ENCODE results near the gene TGFBR3L.

DNA sequence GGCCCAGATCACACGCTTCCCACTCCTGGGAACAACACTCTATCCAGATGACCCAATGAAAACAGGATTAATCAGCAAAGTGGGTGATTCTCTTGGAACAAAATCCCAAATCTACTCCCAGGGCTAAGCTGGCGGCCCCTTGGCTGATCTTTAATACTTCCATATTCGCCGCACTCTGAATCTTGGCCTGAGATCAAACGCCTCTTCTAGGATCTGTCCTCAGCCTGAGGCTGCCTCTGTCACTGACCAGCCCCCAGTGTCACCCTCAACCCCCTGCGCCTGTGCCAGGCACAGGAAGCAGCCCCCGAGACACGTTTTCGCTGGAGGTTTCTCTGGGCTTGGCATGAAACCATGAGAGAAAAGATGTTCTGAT is 13.7 kb downstream of the TGFBR3L start:
- no peak for TF ChIP-seq POLR2AphosphoS5 (IDR thresholded peaks at IDR 0.05)
- TF ChIP-seq POLR2A (IDR thresholded peaks at IDR 0.05; ENCODE audit: low read depth) = no peak
- TF ChIP-seq, protein P1, sequence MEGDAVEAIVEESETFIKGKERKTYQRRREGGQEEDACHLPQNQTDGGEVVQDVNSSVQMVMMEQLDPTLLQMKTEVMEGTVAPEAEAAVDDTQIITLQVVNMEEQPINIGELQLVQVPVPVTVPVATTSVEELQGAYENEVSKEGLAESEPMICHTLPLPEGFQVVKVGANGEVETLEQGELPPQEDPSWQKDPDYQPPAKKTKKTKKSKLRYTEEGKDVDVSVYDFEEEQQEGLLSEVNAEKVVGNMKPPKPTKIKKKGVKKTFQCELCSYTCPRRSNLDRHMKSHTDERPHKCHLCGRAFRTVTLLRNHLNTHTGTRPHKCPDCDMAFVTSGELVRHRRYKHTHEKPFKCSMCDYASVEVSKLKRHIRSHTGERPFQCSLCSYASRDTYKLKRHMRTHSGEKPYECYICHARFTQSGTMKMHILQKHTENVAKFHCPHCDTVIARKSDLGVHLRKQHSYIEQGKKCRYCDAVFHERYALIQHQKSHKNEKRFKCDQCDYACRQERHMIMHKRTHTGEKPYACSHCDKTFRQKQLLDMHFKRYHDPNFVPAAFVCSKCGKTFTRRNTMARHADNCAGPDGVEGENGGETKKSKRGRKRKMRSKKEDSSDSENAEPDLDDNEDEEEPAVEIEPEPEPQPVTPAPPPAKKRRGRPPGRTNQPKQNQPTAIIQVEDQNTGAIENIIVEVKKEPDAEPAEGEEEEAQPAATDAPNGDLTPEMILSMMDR (IDR thresholded peaks at IDR 0.05) = no peak
- no peak for TF ChIP-seq EP300 (IDR thresholded peaks at IDR 0.05)

Measured in esophagus muscularis mucosa (tissue), 4 donors.